ENCODE measurements around the gene AKT1S1.
"Not testable (repeated sequence)": the region's sequence is repeated elsewhere in the genome, so short reads cannot be mapped to it uniquely, and the experiment has no call there.

AKT1S1 gene

GRCh38 chr19:49836176-49837008, 40.8 kb downstream of the AKT1S1 start:
- DNase-seq (ENCODE audit: low spot score) = no peak

GRCh38 chr19:49835562-49835961, 41.6 kb downstream of the AKT1S1 start:
- DNase-seq (ENCODE audit: low spot score) = no peak

- no peak for DNase-seq (ENCODE audit: low spot score)
Observed at GRCh38 chr19:49833599-49833998, 43.6 kb downstream of the AKT1S1 start.

- no peak for DNase-seq (ENCODE audit: low spot score)
Observed at GRCh38 chr19:49832556-49832955, 44.6 kb downstream of the AKT1S1 start.

- DNase-seq (ENCODE audit: low spot score) = no peak
Observed at GRCh38 chr19:49831592-49831991, 45.6 kb downstream of the AKT1S1 start.

GRCh38 chr19:49830766-49831165, 46.4 kb downstream of the AKT1S1 start:
- no peak for DNase-seq (ENCODE audit: low spot score)

GRCh38 chr19:49829721-49830120, 47.4 kb downstream of the AKT1S1 start:
- no peak for DNase-seq (ENCODE audit: low spot score)

- no peak for DNase-seq (ENCODE audit: low spot score)
Observed at GRCh38 chr19:49829200-49829599, 48.0 kb downstream of the AKT1S1 start.

GRCh38 chr19:49827034-49827433, 50.1 kb downstream of the AKT1S1 start:
- no peak for DNase-seq (ENCODE audit: low spot score)

GRCh38 chr19:49824662-49825061, 52.5 kb downstream of the AKT1S1 start:
- no peak for DNase-seq (ENCODE audit: low spot score)

GRCh38 chr19:49823472-49823871, 53.7 kb downstream of the AKT1S1 start:
- DNase-seq (ENCODE audit: low spot score) = no peak

- DNase-seq (ENCODE audit: low spot score) = no peak
Observed at GRCh38 chr19:49820125-49820524, 57.0 kb downstream of the AKT1S1 start.

GRCh38 chr19:49819452-49820115, 57.6 kb downstream of the AKT1S1 start:
- not testable (repeated sequence) for DNase-seq (ENCODE audit: low spot score)

Data from HuH-7 (cell line).